AG09319 (cell line): ENCODE results near the gene AGBL1.

Experiments used
- DNase-seq: peaks from one replicate; pipeline ENCODE4 v3.0.0-alpha.2; 2010; ENCODE audit warnings: low read depth; ENCODE audit errors: extremely low read depth
- TF ChIP-seq, protein P1 (sequence below): IDR thresholded peaks from 2 replicates; pipeline ENCODE4 v1.5.1; 2011; ENCODE audit warnings: low read depth, mild to moderate bottlenecking, inconsistent platforms, low read length, moderate library complexity

AGBL1 gene

DNA sequence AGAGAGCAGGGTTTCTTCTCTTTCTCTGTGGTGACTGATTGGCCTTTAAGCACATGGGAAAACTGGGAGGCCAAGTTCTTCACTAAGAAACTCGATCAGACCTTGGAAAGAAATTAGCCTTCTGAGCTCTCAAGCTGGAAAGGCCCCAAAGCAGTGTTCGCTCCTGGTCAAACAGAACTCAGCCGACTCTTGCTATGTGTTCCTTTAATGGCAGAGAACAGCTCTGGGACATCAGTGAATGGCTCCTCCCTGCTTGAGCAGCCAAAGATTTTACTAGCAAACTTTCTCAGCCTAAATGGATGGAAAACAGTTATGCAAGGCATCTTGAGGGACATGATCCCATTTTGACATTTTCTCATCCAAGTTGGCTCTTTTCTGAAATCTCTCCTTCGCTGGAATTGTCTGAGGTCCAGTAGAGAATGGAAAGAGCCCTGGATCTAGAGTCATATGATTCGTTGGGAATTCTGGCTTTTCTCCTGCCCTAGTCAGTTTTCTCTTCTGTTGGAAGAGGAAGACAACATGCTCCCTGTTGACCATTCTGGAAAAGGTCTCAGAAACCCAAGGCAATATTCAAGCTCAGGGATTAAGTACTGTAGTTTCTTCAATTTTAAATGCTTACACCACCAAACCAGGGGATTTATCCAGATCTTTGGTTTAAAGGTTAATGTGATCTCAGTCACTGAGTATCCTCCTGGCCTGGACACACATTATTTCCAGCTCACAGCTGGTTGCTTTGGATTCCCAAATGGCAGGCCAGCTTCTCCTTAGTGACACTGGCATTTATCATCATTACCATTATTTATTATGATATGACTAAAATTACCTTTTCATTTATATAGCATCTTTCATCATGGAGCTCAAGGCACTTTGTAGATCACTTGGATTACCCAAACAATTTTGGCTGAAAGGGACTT lies 319.6 kb downstream of the AGBL1 start:
- TF ChIP-seq, protein P1, sequence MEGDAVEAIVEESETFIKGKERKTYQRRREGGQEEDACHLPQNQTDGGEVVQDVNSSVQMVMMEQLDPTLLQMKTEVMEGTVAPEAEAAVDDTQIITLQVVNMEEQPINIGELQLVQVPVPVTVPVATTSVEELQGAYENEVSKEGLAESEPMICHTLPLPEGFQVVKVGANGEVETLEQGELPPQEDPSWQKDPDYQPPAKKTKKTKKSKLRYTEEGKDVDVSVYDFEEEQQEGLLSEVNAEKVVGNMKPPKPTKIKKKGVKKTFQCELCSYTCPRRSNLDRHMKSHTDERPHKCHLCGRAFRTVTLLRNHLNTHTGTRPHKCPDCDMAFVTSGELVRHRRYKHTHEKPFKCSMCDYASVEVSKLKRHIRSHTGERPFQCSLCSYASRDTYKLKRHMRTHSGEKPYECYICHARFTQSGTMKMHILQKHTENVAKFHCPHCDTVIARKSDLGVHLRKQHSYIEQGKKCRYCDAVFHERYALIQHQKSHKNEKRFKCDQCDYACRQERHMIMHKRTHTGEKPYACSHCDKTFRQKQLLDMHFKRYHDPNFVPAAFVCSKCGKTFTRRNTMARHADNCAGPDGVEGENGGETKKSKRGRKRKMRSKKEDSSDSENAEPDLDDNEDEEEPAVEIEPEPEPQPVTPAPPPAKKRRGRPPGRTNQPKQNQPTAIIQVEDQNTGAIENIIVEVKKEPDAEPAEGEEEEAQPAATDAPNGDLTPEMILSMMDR: no peak
- no peak for DNase-seq

DNA sequence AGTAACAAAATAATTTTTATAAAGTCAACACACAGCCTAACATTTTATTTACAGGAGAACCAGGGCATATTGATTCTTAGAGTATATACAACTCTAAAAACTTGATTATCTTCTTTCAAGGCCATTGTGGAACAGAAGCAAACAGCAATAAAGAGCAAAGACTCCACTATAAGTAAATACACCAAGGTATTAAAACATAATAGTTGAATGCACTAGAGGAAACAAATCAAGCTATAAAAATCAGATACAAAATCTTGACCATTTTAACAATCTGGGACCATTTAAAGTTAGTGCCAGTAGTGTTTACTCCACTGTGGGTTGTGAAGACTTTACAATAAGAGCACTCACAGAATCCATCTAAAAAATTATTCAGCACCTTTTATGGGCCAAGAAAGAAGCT lies 323.6 kb downstream of the AGBL1 start:
- TF ChIP-seq, protein P1: no peak
- no peak for DNase-seq

DNA sequence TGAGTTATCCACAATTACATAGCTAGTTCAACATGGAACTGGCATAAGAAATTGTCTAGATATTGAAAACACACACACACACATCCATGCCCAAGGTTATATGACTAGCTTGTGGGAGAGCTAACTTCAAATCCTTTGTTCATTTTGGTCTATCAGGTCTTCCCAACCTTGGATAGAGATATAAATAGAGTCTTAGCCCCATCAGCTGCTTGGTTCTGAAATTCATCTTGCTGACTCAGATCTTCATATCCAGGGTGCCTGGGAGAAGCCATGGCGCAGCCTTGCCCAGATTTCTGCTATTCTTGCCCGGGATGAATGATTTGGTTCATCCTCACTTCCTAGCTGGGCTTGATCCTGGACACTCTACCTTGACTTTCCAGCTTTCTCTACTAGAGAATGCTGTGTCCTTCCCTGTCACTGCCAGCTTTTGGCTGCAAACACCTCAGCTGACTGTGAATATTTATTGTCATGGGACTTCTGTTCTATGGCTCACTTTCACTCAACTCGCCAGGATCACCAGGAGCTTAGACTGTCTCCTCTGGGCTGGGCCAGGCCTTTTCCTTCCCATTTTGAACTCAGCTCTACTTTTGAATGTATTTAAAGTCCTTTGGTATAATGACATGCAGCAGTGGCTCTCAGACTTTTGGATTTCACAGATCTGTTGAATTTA lies 324.4 kb downstream of the AGBL1 start:
- TF ChIP-seq, protein P1: no peak

DNA sequence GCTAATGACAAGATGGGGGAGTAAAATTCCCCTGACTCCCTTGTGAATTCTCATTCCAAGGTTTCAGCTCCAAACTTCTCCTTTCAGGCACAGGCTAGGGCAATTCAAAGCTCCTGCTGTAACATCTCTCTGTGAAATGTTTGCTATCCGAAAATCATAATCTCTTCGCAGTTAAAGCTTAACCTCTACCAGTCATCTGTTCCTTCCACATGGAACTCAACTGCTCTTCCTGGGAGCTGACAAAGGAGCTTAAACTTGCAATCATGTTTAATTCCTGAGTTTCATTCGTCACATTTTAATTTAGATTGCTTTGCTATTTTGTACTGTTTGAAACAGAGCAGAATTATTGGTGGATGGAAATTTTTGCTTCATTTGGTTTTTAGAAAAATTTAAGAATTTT lies 328.6 kb downstream of the AGBL1 start:
- no peak for DNase-seq
- TF ChIP-seq, protein P1: no peak

More for the DNA sequence above, 324.4 kb downstream of the AGBL1 start:
- no peak for DNase-seq

DNA sequence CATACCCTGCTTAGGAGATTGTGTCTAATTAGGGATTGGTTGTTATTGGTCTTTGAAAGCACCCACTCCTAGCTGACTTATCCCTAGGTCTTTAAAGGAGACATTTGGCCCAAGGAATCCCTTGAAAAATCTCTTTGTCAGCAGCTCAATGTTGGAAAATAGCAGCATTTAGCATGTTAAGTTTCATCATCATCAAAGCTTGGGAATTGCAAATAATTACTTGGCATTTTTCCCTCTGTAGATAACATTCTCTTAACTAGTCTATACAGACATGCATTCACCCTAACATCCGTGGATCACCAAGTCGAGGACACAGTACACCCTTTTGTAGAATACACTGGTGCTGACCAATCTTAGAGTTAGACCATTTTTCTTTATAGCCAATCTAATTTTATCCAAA lies 332.2 kb downstream of the AGBL1 start:
- TF ChIP-seq, protein P1: no peak
- no peak for DNase-seq

DNA sequence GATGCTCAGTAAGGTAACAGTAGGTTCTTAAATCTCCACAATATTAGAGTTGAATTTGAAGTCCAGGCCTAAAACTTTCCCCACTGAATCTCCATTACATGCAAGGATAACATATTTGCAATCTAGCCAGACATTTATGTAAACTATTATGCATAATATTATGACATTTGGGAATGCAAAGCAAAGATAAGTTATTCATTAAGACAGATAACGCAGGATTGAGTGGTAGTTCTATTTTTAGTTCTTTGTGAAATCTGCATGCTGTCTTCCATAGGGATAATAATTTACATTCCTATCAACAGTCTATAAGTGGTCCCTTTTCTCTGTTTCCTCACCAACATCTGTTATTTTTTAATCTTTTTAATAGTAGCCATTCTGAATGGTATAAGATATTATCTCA lies 333.5 kb downstream of the AGBL1 start:
- no peak for DNase-seq

More for the DNA sequence above, 333.5 kb downstream of the AGBL1 start:
- TF ChIP-seq, protein P1: no peak
